Adrenal gland (tissue), 5 donors: Measurements from ENCODE around the gene PRPF6.

Experiments used
- CTCF ChIP-seq, 6 experiments: fragments of 450-650 bp in 4 of 6; fragments of 200-600 bp in 2 of 6; sonication (generic) in 1 of 6; IDR thresholded peaks; 1 replicate in 5 of 6; 2 replicates in 1 of 6; pipeline versions ENCODE4 v1.5.1 to v1.8.0; 2016 to 2021; ENCODE audit warnings: antibody characterized with exemption in 6 of 6, mild to moderate bottlenecking in 2 of 6, moderate library complexity in 1 of 6
- POLR2A ChIP-seq, 2 donors: fragments of 450-650 bp; IDR thresholded peaks; one replicate each; pipeline ENCODE4 v1.6.1; 2017; ENCODE audit warnings: antibody characterized with exemption in 2 of 2, mild to moderate bottlenecking in 2 of 2, moderate library complexity in 1 of 2
- donor health status: DM: no; HTN: no; CAD: no.

GRCh38 chr20:64030371-64031134 lies 49.6 kb downstream of the PRPF6 start:
- no peak for TF ChIP-seq CTCF (IDR thresholded peaks at IDR 0.05)
- no peak for TF ChIP-seq POLR2A (IDR thresholded peaks at IDR 0.05)
